Kidney (tissue), 14 donors: ENCODE measurements around the gene BLOC1S3. TPM values are rescaled to one million over a fixed set of nuclear protein-coding genes. Genes with fewer than 3 reads are reported as not detected.
A peak's percentile ranks its signal among the peaks of the same experiment; 100 is the strongest.

Experiments used
- DNase-seq, 5 donors: peaks; one replicate each; pipeline ENCODE4 v3.0.0-alpha.2; 2013 to 2020
- FAIRE-seq: peaks from 2 replicates; lab custom pipeline; 2012; peaks lifted over from hg19 to GRCh38; lab: Jason Lieb, UNC
- H3K27ac ChIP-seq, 2 donors: one replicate each; pipeline ENCODE4 v1.7.0; 2013; ENCODE audit warnings: low read depth in 2 of 2, low read length in 2 of 2, inconsistent platforms in 1 of 2
- H3K27me3 ChIP-seq: one replicate; pipeline ENCODE4 v1.7.1; 2013; ENCODE audit warnings: low read length, inconsistent platforms; ENCODE audit not compliant: control insufficient read depth, insufficient read depth
- H3K36me3 ChIP-seq, 3 donors: one replicate each; pipeline versions ENCODE4 v1.7.0 to v1.7.1; 2013; ENCODE audit warnings: low read length in 3 of 3, control low read depth in 1 of 3, inconsistent platforms in 1 of 3; ENCODE audit not compliant: insufficient read depth in 3 of 3, control insufficient read depth in 2 of 3
- H3K4me1 ChIP-seq, 3 donors: one replicate each; pipeline versions ENCODE4 v1.7.0 to v1.7.1; 2013; ENCODE audit warnings: low read length in 3 of 3, inconsistent platforms in 1 of 3, low read depth in 1 of 3; ENCODE audit not compliant: control insufficient read depth in 2 of 3, insufficient read depth in 2 of 3
- H3K4me3 ChIP-seq, 3 donors: one replicate each; pipeline versions ENCODE4 v1.7.0 to v1.8.1; 2013; ENCODE audit warnings: low read length in 3 of 3, control low read depth in 1 of 3, inconsistent platforms in 1 of 3
- H3K9ac ChIP-seq, 3 donors: one replicate each; pipeline versions ENCODE4 v1.7.0 to v1.7.1; 2013; ENCODE audit warnings: low read length in 3 of 3, control low read depth in 1 of 3, inconsistent platforms in 1 of 3
- H3K9me3 ChIP-seq, 3 donors: one replicate each; pipeline versions ENCODE4 v1.7.0 to v1.7.1; 2013; ENCODE audit warnings: low read length in 3 of 3, control low read depth in 1 of 3, inconsistent platforms in 1 of 3; ENCODE audit not compliant: control insufficient read depth in 2 of 3, insufficient read depth in 1 of 3
- CTCF ChIP-seq: IDR thresholded peaks from 3 replicates; pipeline ENCODE4 v1.5.1; 2012; ENCODE audit warnings: mild to moderate bottlenecking, moderate library complexity, borderline replicate concordance; ENCODE audit not compliant: insufficient read depth; ENCODE audit errors: extremely low read depth
- intact Hi-C: fragments of 100-400 bp; cut with DNase I; formaldehyde crosslinking; loops from one replicate; pipeline ENCODE4 v1.11.1; 2022
- polyA plus RNA-seq: library from polyadenylated mRNA; stranded (reverse); fragments of 350-450 nt; fragmentation: Illumina TruSeq; extraction: RNeasy Lipid Tissue Mini Kit (QIAGEN cat#74804); gene quantifications from one replicate; pipeline ENCODE4 v1.2.3, GENCODE V29; 2014; ENCODE audit warnings: low read depth, low replicate concordance; ENCODE audit not compliant: insufficient read depth
- total RNA-seq: library from RNA; stranded (reverse); fragmentation: NEBNext Ultra II Directional; extraction: Animal tissue kit (Norgen Biotek cat#: 25700); gene quantifications from one replicate; pipeline ENCODE4 v1.2.1, GENCODE V29; 2021
- donor health status: control.
- donor health status: control.
- donor health status: control.
- donor health status: control.
- donor health status: control.
- donor health status: DM: yes; HTN: yes; CAD: no.
- donor health status: Normal renal cell carcinoma (clear cell type).

The BLOC1S3 gene
- total and polyA plus RNA-seq, 2 donors from 2014 or later, result 5.2 to 13.2 TPM

- Histone ChIP-seq H3K9ac (no peak overlapping the region), H3K36me3 (peaks cover 0 to 4% (median 2%) of the 10 kb centered on the region in 3 donors), H3K4me3 (no peak overlapping the region), H3K27me3 (no peaks in the 10 kb centered on the region), H3K4me1 (no peaks in the 10 kb centered on the region), H3K27ac (no peak overlapping the region), H3K9me3 (no peaks in the 10 kb centered on the region)
- TF ChIP-seq CTCF, result no peak
- FAIRE-seq, result no peak
- intact Hi-C loops, result no loop called here
- DNase-seq, result peak in 1 of 5 donors; percentile 70
These were observed 37.2 kb upstream of the BLOC1S3 start for GRCh38 chr19:45141203-45141900.

GRCh38 chr19:45142016-45142725 is 36.4 kb upstream of the BLOC1S3 start:
- Histone ChIP-seq H3K4me1 (no peaks in the 10 kb centered on the region), H3K9me3 (no peaks in the 10 kb centered on the region), H3K27me3 (no peaks in the 10 kb centered on the region), H3K9ac (no peak overlapping the region), H3K4me3 (no peak overlapping the region), H3K36me3 (peaks cover 0 to 6% (median 2%) of the 10 kb centered on the region in 3 donors), H3K27ac (no peak overlapping the region)
- no peak for TF ChIP-seq CTCF
- no peak for FAIRE-seq
- intact Hi-C loops, result no loop called here
- DNase-seq, result peak in 1 of 5 donors; percentile 65

GRCh38 chr19:45142726-45143110 is 35.9 kb upstream of the BLOC1S3 start:
- Histone ChIP-seq H3K36me3 (peaks cover 0 to 6% (median 2%) of the 10 kb centered on the region in 3 donors), H3K9ac (no peak overlapping the region), H3K9me3 (no peaks in the 10 kb centered on the region), H3K27ac (no peak overlapping the region), H3K4me3 (no peak overlapping the region), H3K27me3 (no peaks in the 10 kb centered on the region), H3K4me1 (no peaks in the 10 kb centered on the region)
- FAIRE-seq (no peak), DNase-seq (no peak)
- intact Hi-C loops, result no loop called here
- no peak for TF ChIP-seq CTCF
